ENCODE data around the gene PCGF2. TPM values are rescaled to one million over a fixed set of nuclear protein-coding genes. Genes with fewer than 3 reads are reported as not detected.

PCGF2 gene
- total RNA-seq, 2 donors from 2014 or later: 14.1 to 28.4 TPM

DNA sequence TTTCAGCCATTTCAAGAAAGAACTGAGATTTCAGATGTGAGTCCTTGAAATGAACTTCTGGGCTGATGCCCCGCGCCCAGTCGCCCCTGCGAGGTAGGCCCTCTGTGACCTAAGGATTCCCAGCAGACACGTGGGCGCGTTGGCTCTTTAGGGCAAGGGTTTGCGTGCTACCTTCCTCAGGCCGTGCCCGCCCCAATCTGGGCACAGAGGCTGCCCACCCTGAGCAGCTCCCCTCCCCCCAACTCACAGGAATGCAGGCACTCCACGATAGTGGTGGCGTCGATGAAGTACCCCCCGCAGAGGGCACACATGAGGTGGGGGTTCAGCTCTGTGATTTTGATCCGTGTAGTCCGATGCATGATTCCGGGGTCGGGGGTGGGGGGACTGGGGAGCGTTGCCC is 8.1 kb downstream of the PCGF2 start:
- TF ChIP-seq CTCF (IDR thresholded peaks at IDR 0.05): no peak
- DNase-seq (ENCODE audit: low spot score) (no peak), ATAC-seq (ENCODE audit: insufficient number of reproducible peaks, low FRiP score, low read depth) (no peak)
- H3K36me3 ChIP-seq: peaks cover 39% of the 10 kb centered on the region
- H3K27me3 ChIP-seq (replicated peaks; ENCODE audit: insufficient read depth): no peaks in the 10 kb centered on the region
- peaks cover 7 to 38% of the 10 kb centered on the region in 2 donors for H3K4me1 ChIP-seq (ENCODE audit: control insufficient read depth in 1 of 2, low read depth in 2 of 2)
- H3K9me3 ChIP-seq: no peaks in the 10 kb centered on the region
- no peak overlapping the region for H3K27ac ChIP-seq
- no peak overlapping the region for H3K4me3 ChIP-seq

GRCh38 chr17:38739305-38739704 is 8.8 kb downstream of the PCGF2 start:
- no peak for TF ChIP-seq CTCF (IDR thresholded peaks at IDR 0.05)
- Histone ChIP-seq H3K4me1 (ENCODE audit: control insufficient read depth in 1 of 2, low read depth in 2 of 2) (peaks cover 7 to 39% of the 10 kb centered on the region in 2 donors), H3K36me3 (peaks cover 39% of the 10 kb centered on the region), H3K27me3 (replicated peaks; ENCODE audit: insufficient read depth) (no peaks in the 10 kb centered on the region), H3K4me3 (no peak overlapping the region), H3K27ac (no peak overlapping the region), H3K9me3 (no peaks in the 10 kb centered on the region)
- ATAC-seq (ENCODE audit: insufficient number of reproducible peaks, low FRiP score, low read depth) (no peak), DNase-seq (ENCODE audit: low spot score) (no peak)

DNA sequence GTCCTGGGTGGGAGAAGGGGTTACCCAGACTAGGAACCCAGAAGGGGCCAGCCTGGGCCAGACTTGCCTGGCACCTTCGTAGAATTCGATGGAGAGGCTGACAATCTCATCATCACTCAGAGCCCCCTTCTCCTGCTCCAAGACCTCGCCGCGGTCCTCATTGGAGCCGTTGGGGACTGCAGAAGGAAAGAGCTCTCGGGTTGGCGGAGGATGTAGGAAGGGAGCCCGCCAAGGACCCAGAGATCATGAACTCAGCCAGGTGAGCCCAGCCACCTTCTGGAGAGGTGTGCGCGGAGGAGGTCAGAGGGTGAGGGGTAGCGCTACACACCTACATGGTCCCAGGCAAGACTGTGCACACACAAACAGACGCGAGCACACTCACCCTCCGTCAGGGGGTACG is 9.4 kb downstream of the PCGF2 start:
- Histone ChIP-seq H3K27ac (no peak overlapping the region), H3K4me3 (no peak overlapping the region), H3K36me3 (peaks cover 39% of the 10 kb centered on the region), H3K4me1 (ENCODE audit: control insufficient read depth in 1 of 2, low read depth in 2 of 2) (peaks cover 7 to 38% of the 10 kb centered on the region in 2 donors), H3K27me3 (replicated peaks; ENCODE audit: insufficient read depth) (no peaks in the 10 kb centered on the region), H3K9me3 (no peaks in the 10 kb centered on the region)
- DNase-seq (ENCODE audit: low spot score): no peak
- TF ChIP-seq CTCF (IDR thresholded peaks at IDR 0.05): no peak
- no peak for ATAC-seq (ENCODE audit: insufficient number of reproducible peaks, low FRiP score, low read depth)

DNA sequence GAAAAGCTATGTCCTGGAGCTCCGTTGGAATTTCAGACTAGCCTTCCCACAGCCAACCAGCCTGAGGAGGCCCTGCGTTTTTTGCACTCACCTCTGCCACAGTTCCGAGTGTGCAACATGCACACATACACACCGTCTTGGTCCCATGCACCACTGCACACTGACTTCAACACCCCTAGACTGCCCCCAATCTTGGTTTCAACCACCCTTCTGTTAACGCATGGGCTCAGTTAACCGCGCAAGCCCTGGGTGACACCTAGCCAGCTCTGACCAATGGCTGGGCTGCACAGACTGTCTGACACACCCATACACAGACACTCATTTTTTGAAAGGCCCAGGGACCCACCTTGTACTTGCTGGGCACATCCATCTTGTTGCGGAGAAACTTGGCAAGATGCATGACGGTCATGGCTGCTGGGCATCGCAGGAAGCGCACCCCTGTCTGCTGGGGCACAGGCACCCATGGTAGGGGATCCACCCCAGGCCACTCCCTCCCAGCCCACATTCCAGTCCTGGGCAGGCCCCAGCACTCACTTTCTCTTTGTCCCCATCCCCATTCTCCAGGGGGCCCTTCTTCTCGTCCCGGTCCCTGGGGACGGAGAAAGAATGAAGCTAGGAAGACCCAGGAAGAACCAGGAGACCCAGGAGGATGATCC is 10.0 kb downstream of the PCGF2 start:
- Histone ChIP-seq H3K27ac (no peak overlapping the region), H3K27me3 (replicated peaks; ENCODE audit: insufficient read depth) (no peaks in the 10 kb centered on the region), H3K9me3 (no peaks in the 10 kb centered on the region), H3K36me3 (peaks cover 39% of the 10 kb centered on the region), H3K4me1 (ENCODE audit: control insufficient read depth in 1 of 2, low read depth in 2 of 2) (peaks cover 7 to 35% of the 10 kb centered on the region in 2 donors), H3K4me3 (no peak overlapping the region)
- no peak for TF ChIP-seq CTCF (IDR thresholded peaks at IDR 0.05)
- DNase-seq (ENCODE audit: low spot score) (no peak), ATAC-seq (ENCODE audit: insufficient number of reproducible peaks, low FRiP score, low read depth) (no peak)

DNA sequence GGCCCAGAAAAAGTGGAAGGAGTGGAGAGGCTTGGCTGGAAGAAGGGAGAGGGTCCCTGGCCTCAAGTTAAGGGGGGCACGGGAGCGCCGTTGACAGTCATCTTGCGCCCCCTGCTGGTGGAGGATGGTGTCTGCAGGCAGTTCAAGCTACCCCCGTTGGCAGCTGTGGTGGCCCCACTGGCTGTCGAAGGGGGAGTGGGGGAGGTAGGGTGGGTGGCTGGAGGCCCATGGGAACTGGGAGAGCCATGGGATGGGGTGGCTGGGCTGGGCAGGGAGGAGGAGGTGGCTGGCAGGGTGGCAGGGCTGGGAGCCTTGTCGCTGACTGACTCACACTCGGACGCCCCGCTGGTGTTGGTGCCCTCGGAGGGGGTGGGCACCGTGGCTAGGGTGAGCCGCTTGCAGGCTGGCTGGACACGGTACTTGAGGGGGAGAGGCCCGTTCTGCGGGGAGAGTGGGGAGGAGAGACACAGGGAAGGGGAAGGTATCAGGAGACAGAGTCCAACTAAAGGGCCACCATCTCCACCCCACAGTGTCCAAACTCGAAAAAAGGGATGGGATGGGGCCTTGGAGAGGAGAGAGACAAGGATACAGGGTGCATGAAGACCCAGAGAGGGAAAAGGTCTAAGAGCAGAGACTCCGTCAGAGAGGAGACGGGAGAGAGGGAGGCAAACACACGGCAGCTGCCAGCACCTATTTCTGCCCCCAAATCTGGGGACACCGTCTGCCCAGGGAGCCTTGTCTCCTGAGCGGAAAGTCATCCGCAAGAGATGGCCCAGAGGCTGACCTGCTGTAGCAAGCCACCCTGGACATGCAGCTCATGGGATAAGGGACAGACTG is 12.8 kb downstream of the PCGF2 start:
- peaks cover 11 to 35% of the 10 kb centered on the region in 2 donors for H3K4me1 ChIP-seq (ENCODE audit: control insufficient read depth in 1 of 2, low read depth in 2 of 2)
- no peak for ATAC-seq (ENCODE audit: insufficient number of reproducible peaks, low FRiP score, low read depth)
- DNase-seq (ENCODE audit: low spot score): no peak

More for the DNA sequence above, 12.8 kb downstream of the PCGF2 start:
- Histone ChIP-seq H3K27me3 (replicated peaks; ENCODE audit: insufficient read depth) (no peaks in the 10 kb centered on the region), H3K27ac (peak overlapping the region; percentile 15 to 22), H3K36me3 (peaks cover 39% of the 10 kb centered on the region), H3K9me3 (no peaks in the 10 kb centered on the region), H3K4me3 (no peak overlapping the region)
- peak; percentile 98 for TF ChIP-seq CTCF (IDR thresholded peaks at IDR 0.05)

Data from thoracic aorta (tissue), 2 donors.